Activated CD8-positive, alpha-beta memory T cell treated with anti-CD3 and anti-CD28 coated beads for 1 hour (primary cell): ENCODE data around the gene BICDL2.
A peak's percentile ranks its signal among the peaks of the same experiment; 100 is the strongest.
"Not testable (repeated sequence)": the region's sequence is repeated elsewhere in the genome, so short reads cannot be mapped to it uniquely, and the experiment has no call there.

ENCODE experiments used
- DNase-seq, 2 donors: peaks; one replicate each; pipeline ENCODE4 v3.0.0-alpha.2; 2020; ENCODE audit warnings: low read depth in 1 of 2; ENCODE audit errors: extremely low read depth in 1 of 2

BICDL2 gene, protein sequence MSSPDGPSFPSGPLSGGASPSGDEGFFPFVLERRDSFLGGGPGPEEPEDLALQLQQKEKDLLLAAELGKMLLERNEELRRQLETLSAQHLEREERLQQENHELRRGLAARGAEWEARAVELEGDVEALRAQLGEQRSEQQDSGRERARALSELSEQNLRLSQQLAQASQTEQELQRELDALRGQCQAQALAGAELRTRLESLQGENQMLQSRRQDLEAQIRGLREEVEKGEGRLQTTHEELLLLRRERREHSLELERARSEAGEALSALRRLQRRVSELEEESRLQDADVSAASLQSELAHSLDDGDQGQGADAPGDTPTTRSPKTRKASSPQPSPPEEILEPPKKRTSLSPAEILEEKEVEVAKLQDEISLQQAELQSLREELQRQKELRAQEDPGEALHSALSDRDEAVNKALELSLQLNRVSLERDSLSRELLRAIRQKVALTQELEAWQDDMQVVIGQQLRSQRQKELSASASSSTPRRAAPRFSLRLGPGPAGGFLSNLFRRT

DNA sequence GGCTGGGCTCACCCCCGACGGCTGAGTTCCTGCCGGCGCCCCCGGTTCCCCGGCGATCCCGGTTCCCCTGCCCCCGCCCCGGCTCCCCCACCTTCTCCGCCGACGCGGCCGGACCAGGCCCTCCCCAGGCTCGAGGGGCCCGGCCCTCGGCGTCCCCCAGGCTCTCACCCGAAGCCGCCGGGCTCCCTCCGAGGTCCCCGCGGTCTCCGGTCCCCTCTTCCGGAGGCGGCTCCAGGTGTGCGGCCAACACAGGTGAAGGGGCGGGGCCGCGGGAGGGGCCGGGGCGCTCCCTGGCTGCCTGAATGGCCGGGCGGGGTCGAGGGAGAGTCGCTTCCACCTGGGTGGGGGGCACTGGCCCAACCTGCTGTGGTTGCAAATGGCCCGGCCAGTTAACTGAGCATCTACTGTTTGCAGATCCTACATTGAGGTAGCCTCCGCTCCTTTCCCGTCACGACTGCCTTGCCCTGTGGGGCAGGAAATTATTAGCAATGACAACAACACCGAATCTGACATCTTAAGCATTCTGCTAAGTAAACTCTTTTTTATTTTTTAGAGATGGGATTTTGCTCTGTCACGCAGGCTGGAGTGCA, at the start of gene BICDL2:
BICDL2 (minus strand) TSS at position 219 of the 590 bp plus-strand sequence. CDS start 1,448 bp downstream, outside the sequence.
- DNase-seq: no peak

GRCh38 chr16:3085868-3086595, 49.3 kb upstream of the BICDL2 start:
- DNase-seq: no peak

GRCh38 chr16:3084969-3085670, 48.4 kb upstream of the BICDL2 start:
- no peak for DNase-seq

DNA sequence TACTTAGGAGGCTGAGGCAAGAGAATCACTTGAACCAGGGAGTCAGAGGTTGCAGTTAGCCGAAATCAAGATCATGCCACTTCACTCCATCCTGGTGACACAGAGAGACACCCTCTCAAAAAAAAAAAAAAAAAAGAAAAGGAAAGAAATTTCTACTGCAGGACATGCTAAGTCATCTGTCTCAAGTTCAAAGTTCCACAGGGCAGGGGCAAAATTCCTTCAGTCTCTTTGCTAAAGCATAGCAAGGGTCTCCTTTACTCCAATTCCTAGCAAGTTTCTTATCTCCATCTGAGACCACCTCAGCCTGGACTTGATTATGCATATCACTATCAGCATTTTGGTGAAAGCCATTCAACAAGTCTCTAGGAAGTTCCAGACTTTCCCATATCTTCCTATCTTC, 47.7 kb upstream of the BICDL2 start:
- DNase-seq: no peak

DNA sequence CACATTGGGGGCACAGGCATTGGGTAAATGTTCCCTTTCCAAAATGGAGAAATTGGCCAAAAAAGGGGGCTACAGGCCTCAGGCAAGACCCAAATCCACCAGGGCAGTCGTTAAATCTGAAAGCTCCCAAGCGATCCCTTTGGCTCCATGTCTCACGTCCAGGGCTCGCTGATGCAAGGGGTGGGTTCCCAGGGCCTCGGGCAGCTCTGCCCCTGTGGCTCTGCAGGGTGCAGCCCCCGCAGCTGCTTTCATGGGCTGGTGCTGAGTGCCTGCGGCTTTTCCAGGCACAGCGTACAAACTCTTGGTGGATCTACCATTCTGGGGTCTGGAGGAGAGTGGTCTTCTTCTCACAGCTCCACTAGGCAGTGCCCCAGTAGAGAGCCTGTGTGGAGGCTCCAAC, 46.7 kb upstream of the BICDL2 start:
- not testable (repeated sequence) for DNase-seq

DNA sequence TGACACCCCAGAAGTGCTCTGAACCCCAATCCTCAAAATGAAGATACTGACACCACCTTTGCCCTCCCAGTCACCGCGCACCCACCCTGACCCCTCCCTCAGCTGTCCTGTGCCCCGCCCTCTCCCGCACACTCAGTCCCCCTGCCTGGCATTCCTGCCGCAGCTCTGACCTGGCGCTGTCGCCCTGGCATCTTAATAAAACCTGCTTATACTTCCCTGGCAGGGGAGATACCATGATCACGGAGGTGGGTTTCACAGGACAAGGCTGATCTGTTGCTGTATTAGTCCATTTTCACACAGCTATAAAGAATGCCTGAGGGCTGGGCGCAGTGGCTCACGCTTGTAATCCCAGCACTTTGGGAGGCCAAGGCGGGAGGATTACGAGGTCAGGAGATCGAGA, 45.2 kb upstream of the BICDL2 start:
- DNase-seq: not testable (repeated sequence)

DNA sequence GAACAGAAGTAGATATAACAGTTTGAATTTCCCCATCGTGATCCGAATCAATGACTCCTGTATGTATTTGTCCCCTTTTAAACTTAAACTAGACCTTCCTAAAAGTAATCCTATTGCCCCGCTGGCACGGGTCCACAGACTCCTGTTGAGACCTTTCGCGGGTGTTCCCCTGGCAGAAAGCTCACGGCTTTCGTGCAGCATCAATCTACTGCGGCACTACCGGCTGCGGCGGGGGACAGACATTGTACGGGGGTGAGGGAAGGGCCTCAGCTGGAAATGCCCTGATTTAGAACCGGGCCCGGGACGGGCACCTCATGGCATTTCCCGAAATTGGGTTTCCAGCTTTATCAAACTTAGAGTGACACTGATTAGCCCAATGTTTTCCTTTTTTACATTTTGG, 43.3 kb upstream of the BICDL2 start:
- no peak for DNase-seq

GRCh38 chr16:3076577-3076976, 39.8 kb upstream of the BICDL2 start:
- DNase-seq: no peak

GRCh38 chr16:3075946-3076345, 39.2 kb upstream of the BICDL2 start:
- DNase-seq: not testable (repeated sequence)

DNA sequence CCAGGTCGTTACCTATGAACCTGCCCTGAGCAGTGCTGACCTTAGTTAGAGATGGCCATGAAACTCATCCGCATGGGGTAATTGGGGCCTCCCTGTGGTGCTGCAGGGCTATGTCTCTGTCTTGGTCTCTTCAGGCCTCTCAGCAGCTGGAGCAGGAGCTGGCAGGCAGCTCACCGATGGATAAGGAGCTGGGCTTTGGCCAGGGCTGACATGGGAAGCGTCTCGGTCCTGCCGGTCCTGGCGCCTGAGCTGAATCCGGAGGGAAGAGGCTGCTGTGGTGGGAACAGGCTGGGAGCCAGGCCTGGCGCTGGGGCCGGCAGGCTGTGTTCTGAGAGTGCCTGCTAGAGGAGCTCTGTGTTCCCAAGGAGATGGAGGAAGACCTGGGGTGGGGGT, 38.8 kb upstream of the BICDL2 start:
- DNase-seq: no peak

DNA sequence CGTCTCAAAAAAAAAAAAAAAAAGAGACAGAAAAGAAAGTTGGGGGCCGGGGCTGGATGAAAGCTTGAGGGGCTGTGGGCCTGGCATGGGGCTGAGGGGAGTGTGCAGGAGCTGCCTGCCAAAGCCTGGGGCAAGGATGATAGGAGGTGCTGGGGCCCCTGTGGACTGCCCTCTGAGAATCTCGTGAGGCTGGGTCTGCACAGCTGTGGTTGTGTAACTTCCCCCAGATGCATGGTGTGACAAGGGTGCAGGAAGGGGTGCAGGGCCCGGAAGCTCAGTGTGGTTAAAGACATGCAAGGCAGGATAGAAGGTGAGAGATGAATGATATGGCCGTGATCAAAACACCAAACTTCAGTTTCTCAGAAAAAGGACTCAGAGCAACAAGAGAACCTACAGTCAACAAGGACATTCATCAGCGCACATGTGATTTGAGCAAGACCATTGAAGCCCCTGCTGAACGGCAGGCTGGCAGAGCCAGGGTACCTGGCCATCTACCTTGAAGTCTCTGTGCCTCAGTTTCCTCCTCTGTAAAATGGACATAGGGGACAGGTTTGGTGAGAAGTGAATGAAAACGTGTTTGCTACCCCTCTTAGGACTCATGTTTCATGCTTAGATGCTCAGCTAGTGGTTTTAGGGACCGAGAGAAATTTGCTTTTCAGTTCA, 38.2 kb upstream of the BICDL2 start:
- DNase-seq: peak; percentile 42 to 49

GRCh38 chr16:3073448-3073847, 36.7 kb upstream of the BICDL2 start:
- DNase-seq: no peak

DNA sequence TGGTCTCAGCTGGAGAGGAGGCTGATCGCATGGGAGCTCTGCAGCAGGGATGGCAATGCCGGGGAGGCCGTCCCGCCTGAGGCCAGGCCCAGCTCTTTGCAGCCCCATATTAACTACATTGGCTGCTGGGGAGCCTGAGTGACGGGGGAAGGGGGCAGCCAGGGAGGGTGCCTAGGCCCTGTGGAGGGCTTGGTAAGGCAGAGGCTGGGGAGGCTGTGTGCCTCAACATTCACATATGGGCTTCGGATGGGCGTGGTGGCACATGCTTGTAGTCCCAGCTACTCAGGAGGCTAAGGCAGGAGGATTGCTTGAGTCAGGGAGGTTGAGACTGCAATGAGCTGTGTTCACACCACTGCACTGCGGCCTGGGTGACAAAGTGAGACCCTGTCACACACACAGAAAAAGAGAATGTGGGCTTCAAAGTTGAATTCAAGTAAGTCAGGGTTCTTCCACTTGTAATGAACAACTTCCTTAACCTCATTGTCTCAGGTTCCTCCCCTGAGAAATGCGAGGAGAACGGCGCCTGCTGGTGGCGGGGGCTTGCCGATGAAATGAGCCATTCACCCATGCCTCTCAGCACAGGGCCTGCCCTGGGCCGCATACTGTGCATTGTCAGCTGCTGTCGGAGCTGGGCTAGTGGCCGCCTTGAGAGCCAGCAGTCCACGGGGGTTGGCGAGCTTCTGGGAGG, 36.0 kb upstream of the BICDL2 start:
- DNase-seq: not testable (repeated sequence)

DNA sequence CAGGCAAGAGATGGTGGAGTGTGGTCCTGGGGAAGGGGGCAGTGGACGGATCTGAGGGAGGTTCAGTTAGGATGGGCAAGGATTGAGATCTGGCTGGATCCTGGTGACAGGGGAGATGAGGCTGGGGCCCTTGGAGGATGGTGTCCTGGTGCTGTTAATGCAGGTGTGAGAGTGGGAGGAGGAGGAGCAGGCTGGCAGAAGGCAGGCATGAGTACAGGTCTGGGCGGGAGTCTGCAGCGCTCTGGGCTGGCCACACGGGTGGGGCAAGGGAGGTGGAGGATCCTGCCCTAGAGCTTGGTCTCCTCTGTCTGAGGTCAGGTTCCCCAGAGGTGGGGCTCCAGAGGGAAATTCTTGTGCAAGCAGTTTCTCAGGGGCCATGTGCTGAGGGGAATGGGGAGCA, 35.4 kb upstream of the BICDL2 start:
- DNase-seq: not testable (repeated sequence)

DNA sequence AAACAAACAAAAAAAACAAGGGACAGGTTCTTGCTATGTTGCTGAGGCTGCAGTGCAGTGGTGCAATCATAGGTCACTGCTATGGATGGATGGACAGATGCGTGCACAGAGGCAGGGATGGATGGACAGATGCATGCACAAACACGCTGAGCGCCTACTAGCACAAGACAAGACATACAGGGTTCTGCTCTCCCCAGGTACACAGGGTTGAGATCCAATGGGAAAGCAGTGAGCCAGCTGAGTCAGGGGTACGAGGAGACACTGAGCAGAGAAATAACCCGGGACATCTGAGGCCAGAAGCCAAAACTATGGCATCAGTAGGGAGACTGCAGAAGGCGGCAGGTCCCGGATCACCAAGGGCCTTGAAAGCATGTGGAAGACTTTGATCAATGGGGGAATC, 34.9 kb upstream of the BICDL2 start:
- no peak for DNase-seq

DNA sequence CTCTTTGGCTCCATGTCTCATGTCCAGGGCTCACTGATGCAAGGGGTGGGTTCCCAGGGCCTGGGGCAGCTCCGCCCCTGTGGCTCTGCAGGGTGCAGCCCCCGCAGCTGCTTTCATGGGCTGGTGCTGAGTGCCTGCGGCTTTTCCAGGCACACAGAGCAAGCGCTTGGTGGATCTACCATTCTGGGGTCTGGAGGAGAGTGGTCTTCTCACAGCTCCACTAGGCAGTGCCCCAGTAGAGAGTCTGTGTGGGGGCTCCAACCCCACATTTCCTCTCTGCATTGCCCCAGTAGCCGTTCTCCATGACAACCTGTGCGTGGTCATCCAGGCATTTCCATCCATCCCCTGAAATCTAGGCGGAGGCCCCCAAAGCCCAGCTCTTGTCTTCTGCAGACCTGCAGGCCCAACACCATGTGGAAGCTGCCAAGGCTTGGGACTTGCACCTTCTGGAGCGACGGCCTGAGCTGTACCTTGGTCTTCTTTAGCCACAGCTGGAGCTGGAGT, 33.9 kb upstream of the BICDL2 start:
- no peak for DNase-seq

DNA sequence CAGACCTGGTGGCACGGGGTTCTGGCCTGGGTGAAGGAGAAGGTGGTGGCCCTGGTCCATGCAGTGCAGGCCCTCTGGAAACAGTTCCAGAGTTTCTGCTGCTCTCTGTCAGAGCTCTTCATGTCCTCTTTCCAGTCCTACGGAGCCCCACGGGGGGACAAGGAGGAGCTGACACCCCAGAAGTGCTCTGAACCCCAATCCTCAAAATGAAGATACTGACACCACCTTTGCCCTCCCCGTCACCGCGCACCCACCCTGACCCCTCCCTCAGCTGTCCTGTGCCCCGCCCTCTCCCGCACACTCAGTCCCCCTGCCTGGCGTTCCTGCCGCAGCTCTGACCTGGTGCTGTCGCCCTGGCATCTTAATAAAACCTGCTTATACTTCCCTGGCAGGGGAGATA, 32.4 kb upstream of the BICDL2 start:
- DNase-seq: not testable (repeated sequence)

DNA sequence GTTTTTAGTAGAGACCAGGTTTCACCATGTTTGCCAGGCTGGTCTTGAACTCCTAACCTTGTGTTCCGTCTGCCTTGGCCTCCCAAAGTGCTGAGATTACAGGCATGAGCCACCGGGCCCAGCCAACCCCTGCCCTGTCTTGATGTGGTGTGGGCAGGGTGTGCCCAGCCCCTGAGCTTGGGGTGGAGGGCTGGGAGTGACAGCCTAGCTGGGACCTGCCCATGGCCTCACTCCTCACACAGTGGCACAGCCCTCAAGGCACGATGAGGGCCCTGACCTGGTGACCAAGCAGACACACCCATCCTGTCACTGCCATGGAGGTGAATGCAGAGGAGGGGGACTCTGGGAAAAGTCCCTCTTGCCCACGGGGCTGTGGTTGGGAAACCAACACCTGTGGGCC, 31.7 kb upstream of the BICDL2 start:
- no peak for DNase-seq

DNA sequence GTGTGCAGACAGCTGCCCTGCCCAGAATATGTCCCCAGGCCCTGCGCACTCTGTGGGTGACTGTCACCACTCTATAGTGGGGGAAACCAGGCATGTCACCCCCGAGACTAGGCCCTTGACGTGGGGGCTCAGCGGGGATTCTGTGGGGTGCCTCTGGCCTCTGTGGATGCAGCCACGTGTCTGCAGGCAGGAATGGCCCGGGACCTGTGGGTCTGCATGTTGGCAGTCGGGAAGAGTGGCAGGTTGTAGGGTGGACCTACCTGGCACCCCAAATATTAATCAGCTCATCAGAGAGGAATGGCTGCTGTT, 29.6 kb upstream of the BICDL2 start:
- no peak for DNase-seq
